NCI-H2227 (cell line): Measurements from ENCODE around the gene CHD5.

ENCODE experiments used
- DNase-seq: peaks from one replicate; lab custom pipeline; 2025; ENCODE audit not compliant: unreplicated experiment; lab: John Stamatoyannopoulos, UW

CHD5 gene

DNA sequence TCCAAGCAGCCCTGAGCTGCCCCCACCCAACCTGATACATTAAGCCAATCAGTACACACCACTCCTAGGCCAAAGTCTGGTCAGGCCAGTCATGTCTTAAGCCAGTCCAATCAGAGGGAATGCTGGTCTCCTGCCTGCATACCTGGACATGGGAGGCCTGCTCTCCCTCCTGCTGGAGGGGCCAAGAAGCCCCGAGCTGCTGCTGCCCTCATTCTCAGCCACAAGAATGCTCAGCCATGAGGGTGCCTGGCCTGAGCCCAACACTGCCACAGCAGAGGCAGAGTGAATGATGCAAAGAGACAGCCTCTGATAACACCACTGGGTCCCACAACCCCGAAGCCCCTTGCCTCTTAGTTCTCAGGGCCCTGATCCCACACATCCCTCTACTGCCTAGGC lies 23.0 kb downstream of the CHD5 start:
- no peak for DNase-seq

DNA sequence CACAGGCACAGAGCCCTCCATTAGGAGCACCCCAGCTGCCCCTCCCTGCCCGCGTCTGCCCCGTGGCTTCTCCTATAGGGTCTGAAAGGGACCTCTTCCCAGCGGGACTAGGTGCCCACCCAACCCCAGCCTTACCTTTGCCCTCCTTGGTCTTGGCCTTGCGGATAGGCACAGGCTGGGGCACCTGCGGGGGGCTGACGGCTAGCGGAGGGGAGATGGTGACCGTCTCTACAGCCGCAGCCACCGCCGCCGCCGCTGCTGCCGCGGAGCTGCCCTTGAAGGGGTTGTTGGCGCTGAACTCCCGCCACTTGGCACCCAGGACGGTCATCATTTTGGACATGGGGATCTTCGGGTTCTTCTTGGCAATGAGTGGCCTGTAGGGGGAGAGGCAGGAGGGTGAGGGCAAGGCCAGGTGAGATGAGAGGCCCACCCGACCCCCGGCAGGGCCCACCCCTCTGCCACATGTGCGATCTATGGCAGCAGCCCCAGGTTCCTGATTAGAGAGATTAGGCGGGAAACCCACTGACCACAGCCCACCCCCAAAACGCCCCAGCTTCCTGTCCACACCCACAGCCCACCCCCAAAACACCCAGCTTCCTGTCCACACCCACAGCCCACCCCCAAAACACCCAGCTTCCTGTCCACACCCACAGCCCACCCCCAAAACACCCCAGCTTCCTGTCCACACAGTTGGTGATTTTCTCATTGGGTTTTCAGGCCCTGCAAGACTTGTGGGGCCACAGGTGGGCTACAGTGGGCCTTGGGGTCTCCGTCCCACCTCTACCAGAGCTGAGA lies 25.4 kb downstream of the CHD5 start:
- no peak for DNase-seq

DNA sequence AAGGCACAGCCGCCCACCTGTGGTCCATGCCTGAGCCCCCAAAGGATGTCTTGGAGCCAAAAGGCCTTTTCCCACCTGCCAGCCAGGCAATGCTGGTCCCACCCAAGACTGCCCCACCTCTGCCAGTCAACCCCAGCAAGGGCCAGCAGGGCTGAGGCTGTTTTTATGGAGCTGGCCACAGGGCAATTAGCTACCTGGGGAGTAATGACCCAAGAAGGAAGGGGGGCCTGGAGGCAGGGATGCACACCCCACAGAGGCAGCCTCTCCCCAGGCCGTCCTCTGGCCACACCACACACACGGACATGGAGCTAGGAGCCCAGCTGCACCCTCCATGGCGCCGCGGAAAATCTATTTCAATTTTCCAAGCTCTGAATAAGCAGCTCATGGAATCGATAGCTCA lies 27.2 kb downstream of the CHD5 start:
- DNase-seq = no peak

DNA sequence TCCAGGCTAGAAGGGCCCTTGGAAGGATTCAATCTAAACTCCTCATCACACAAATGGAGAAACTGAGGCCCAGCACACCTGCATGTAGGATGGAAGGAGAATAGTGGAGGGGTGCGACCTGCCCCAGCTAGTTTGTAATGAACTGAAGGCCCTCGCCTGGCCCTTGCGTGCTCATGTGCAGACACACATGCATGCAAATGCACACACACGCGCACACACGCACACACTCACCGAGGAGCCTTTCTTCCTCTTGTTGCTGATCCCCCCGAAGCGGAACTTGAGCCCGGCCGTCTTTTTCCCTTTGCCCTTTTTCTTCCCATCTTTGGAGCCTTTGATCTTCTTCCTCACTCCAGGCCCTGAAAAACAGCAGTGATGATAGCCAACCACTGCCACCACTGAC lies 27.9 kb downstream of the CHD5 start:
- DNase-seq = no peak

DNA sequence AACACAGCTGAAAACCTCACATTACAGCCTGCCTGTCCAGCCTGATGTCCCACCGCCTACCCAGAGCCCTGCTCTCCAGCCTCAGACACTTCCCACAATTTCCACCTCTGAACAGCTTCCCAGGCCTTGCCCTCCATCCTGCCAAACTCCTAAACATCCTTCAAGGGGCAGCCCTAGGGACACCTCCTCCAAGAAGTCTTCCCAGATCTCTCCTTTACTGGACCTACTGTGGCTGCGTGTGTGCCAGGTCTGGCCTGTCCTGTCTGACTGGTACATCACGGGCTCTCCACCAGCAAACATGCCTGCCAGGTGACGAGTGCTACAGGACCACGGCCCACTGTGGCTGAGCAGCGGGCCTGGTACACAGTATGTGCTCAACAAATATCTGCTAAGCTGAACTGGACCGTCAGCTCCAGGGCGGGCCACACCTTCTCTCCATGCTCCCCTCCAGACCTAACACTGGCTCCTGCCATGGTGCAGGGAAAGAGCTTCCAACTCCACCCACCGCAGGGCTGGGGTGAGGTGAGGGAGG lies 28.8 kb downstream of the CHD5 start:
- DNase-seq = no peak

DNA sequence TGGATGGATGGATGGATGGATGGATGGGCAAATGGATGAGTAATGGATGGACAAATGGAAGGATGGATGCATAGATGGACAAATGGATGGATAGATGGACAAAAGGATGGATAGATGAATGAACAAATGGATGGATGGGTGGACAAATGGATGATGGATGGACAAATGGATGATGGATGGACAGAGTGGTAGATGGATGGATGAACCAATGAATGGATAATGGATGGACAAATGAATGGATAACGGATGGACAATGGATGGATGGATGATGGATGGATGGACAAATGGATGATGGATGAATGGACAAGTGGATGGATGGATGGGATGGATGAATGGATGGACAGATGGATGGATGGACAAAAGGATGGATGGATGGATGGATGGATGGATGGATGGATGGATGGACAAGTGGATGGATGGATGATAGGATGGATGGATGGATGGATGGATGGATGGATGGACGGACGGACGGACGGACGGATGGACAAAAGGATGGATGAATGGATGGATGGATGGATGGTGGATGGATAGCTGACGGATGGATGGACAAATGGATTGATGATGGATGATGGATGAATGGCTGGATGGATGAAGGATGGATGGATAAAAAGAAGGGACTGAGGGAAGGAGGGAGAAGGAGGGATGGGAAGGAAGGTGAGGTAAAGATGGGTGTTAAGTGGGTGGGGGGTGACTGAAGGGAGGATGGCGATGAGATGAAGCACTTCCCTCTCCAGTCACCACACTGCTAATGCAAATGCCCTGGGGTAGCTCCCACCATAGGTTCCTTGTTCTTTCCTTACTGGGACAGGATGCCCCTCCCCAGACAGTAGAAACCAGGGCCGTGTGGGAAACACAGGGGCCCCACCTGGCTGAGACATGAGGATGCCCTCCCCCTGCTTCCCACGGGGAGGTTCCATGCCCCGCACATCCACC lies 29.8 kb downstream of the CHD5 start:
- no peak for DNase-seq

- no peak for DNase-seq
Observed at GRCh38 chr1:6149597-6149996, 30.5 kb downstream of the CHD5 start.

DNA sequence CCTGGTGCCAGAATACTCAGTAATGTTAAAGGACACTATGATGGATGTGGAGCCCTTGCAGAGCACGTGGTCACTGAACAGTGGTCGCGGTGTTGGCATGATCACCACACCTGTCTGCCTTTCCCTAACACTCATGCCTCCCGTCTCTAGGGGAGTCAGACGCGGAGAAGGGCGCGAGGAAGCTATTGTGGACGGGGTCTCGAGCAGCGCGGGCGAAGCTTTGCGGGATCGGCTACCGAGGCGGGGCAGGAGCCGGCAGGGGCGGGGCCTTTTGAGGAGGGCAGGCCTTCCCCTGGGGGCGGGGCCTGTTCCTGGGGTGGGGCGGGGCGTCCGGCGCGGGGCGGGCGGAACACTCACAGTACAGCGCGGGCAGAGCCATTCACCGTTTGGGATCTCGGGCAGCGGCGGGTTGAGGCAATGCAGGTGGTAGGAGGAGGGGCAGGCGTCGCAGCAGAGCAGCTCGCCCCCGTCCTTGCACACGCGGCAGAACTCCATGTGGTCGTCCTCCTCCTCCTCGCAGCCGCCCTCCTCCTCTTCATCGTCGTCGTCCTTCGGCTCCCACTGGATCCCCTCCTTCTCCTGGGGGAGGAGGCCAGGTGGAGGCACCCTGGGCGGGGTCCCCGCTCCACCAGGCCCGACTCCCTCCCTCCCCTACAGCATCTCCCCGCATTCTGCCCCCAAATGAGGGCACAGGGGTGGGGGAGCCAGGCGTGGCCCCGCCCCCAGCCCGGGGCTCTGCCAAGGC lies 31.5 kb downstream of the CHD5 start:
- DNase-seq = no peak

GRCh38 chr1:6145864-6146410 lies 34.2 kb downstream of the CHD5 start:
- no peak for DNase-seq

GRCh38 chr1:6145396-6145750 lies 34.7 kb downstream of the CHD5 start:
- no peak for DNase-seq

- no peak for DNase-seq
Observed at GRCh38 chr1:6144647-6145395, 35.3 kb downstream of the CHD5 start.

- DNase-seq = no peak
Observed at GRCh38 chr1:6144175-6144574, 35.9 kb downstream of the CHD5 start.

DNA sequence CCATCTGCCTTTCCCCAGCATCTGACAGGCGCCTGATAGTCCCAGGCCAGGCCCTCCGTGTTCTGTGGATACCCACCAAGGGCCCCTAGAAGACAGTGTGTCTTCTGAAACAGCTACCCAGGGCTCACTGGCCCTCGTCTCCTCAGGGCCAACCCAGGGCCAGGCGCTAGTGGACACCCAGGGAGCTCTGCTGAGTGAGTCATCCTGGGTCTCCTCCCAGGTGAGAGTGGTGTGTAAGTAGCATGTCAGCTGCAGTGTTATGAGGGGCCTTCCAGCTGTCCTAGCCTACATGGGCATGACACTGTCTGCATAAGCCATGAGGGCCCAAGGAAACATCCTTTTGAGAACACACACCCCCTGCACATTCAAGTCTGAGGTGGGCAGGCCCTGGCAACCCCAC lies 36.7 kb downstream of the CHD5 start:
- DNase-seq = no peak

DNA sequence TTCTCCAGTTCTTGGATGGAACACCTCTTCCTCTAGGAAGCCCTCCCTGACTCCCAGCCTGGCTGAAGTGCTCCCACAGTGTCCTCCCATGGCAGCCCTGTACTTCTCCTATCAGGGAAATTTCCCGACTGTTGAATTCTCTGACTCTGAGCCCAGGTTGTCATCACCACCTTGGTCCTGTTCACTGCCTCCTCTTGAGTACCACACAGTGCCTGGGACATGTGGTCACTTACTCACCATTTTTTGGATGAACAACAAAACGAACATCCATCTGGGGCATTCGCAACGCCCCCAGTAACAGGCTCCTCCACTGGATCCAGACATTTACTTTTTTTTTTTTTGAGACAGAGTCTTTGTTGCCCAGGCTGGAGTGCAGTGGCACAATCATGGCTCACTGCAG lies 37.4 kb downstream of the CHD5 start:
- no peak for DNase-seq

DNA sequence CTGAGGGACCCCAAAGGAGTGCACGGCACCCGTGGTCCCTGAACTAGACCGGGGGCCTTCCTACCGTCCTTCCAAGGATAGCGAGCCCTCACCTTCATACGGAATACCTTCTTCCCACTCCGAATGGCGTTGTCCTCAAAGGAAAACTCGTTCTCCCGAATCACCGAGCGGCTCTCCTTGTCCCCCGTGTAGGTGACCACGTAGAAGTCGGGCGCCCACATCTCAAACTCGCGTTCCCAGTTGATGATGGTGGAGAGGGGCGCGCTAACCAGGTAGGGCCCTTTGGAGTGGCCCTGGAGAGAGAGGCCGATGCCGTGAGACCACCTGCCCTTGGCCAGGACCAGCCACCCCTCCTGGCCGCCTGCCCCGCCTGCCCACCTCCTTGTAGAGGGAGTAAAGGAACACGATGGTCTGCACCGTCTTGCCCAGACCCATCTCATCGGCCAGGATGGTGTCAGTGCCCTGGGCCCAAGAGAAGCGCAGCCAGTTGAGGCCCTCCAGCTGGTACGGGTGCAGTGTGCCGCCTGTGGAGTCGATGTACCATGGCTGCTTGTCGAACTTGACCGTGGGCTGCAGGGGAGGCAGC lies 38.0 kb downstream of the CHD5 start:
- no peak for DNase-seq

- no peak for DNase-seq
Observed at GRCh38 chr1:6141592-6141991, 38.5 kb downstream of the CHD5 start.

DNA sequence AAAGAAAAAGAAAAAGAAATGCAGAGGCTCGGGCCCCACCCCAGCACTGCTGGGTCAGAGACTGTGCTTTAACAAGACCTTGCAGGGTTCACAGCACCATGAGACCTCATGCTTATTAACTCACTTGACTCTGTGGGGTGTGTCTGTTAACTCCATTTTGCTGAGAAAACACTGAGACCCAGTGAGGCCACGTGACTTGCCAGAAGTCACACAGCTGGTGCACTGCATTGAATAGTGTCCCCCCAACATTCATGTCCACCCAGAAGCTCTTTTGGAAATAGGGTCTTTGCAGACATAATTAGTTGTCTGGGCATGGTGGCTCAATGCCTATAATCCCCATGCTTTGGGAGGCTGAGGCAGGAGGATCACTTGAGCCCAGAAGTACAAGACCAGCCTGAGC lies 39.7 kb downstream of the CHD5 start:
- no peak for DNase-seq

GRCh38 chr1:6137758-6138157 lies 42.4 kb downstream of the CHD5 start:
- no peak for DNase-seq

- no peak for DNase-seq
Observed at GRCh38 chr1:6136516-6137220, 43.5 kb downstream of the CHD5 start.
